Measurements from ENCODE around the gene AMZ1.
"Not testable (repeated sequence)": the region's sequence is repeated elsewhere in the genome, so short reads cannot be mapped to it uniquely, and the experiment has no call there.

Gene AMZ1

DNA sequence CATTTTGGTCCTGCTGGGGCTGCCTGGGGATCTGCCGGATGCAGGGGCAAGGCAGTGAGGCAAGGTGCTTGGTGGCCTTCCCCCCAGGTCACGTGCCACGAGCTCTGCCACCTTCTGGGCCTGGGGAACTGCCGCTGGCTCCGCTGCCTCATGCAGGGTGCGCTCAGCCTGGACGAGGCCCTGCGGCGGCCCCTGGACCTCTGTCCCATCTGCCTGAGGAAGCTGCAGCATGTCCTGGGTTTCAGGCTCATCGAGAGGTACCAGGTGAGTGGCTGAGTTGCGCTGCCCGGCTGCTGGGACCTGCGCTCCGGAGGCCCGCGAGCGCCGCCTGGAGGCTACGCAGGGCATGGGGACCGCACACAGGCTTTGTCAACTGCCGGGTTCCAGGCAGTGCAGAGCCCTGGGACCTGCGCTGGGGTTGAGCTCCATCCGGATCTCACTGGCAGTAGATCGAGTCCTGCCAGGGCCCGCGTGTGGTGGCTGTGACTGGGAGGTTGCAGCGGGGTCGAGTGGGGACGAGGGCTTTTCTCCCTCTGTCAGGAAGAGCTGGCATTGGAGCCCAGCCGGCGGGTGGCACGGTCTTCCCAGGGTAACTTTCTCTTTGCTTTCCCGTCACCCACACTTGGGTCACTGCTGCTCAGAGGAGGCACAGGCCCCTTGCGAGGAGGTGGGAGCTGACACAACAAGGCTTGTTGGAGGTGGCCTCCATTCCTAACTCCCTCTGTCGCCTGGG lies 21.7 kb downstream of the AMZ1 start:
- DNase-seq (ENCODE audit: insufficient read length, low spot score) (peak; percentile 54), FAIRE-seq (peak; percentile 64)

GRCh38 chr7:2710286-2710655 lies 22.3 kb downstream of the AMZ1 start:
- DNase-seq (ENCODE audit: insufficient read length, low spot score) (no peak), FAIRE-seq (no peak)

DNA sequence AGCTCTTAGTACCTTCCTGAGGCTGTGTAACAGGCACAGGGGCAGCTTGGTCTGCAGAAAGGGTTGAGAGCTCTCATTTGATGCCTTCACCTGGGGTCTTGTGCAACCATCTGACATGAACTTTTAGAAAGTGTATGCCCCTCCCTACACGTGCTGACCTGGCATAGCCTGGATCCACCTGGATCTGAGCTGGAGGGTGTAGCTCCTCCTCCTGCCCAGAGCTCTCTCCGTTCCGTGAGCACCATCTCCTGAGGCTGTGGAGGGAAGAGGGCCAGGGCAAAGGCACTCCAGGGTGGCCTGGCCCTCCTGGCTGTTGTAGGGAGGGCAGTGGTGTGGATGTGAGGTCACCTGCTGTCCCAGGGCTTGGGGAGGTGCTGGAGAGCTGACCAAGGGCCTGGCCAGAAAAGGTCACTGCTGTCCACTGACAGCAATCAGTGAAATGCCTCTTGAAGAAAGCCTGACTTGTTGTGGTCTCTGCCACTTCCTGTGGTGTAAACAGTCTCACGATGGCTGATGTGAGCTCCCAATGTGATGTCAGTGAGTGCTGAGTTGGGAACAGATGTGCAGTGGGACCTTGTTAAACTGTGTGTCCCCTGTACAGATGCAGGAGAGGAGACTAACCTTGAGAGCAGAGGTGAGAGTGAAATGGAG lies 23.0 kb downstream of the AMZ1 start:
- DNase-seq (ENCODE audit: insufficient read length, low spot score) (no peak), FAIRE-seq (peak; percentile 26)

DNA sequence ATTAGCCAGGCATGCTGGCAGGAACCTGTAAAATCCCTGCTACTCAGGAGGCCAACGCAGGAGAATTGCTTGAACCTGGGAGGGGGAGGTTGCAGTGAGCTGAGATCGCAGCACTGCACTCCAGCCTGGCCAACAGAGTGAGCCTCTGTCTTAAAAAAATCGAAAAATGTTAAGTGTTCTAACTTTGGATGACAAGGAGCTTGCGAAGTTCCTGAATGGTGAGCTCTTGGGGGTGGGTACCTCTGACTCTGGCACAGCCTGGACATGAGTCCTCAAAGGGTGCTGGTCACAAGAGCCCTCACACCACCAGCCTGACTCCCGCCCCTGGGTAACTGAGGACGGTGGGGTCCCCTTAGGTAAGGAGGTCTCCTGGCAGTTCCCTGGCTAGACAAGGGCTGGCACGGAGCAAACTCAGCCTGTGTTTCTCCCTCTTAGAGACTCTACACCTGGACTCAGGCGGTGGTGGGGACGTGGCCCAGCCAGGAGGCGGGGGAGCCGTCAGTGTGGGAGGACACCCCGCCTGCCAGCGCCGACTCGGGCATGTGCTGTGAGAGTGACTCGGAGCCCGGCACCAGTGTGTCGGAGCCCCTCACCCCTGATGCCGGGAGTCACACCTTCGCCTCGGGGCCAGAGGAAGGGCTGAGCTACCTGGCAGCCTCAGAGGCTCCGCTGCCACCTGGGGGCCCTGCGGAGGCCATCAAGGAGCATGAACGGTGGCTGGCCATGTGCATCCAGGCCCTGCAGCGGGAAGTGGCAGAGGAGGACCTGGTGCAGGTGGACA lies 24.1 kb downstream of the AMZ1 start:
- no peak for DNase-seq (ENCODE audit: insufficient read length, low spot score)
- FAIRE-seq = no peak

GRCh38 chr7:2713370-2713769 lies 25.4 kb downstream of the AMZ1 start:
- DNase-seq (ENCODE audit: insufficient read length, low spot score) = no peak
- FAIRE-seq = no peak

GRCh38 chr7:2713978-2714377 lies 26.0 kb downstream of the AMZ1 start:
- DNase-seq (ENCODE audit: insufficient read length, low spot score) (no peak), FAIRE-seq (no peak)

DNA sequence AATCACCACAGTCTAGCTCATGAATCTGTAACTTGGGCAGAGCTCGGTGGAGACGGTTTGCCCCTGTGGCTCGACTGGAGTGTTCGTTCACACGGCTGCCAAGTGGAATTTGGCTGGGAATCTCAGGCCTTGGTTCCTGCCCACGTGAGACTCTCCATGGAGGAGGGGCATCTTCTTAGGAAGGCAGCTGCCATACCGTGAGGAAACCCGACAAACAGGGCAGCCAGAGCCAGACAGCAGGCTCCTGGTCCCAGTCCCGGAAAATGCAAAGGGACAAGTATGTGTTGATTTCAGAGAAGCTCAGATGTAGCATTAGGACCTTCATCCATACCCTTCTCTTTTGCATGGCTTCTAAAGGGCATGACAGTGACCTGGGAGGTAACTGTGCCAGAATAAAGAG lies 26.6 kb downstream of the AMZ1 start:
- DNase-seq (ENCODE audit: insufficient read length, low spot score) (no peak), FAIRE-seq (no peak)

DNA sequence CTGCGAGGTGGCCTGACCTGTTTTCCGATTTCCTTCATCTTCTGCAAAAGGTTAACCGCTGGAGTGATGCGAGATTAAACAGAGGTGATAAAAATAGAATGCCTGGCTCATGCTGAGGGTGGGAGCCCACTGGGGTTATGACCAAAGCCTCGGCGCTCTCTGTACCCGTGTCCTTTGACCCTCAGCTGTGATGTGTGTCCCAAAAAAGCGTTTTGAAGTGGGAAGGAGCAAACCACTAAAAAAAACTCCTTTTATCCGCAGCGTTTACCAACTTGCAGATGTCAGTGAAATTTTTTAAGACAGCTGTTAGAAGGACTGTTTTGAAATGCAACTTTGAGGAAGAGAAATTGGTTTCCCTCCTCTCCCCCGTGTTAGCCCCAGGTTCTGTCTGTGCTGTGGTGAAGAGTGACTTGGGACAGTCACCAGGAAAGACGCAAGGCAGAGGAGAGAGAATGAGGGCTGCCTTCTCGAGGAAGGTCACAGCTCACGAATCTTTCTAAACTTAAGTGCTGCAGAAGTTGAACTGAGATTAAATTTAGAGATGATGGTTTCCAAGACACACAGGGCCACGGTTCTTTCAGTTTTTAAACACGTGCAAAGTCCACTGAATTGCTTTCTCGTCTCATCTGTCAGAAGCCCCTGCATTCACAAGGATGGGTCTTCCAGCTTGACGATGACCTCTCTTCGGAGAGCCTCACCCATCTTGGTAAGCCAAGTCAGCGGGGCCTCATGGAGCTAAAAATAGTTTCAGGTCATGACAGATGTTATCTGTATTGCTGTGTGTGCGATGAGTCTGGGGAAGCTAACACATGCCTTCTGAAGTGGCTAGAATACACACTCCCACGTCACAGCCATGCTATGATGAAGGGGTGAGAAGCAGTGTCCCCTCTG lies 27.6 kb downstream of the AMZ1 start:
- no peak for DNase-seq (ENCODE audit: insufficient read length, low spot score)

GRCh38 chr7:2716488-2716887 lies 28.5 kb downstream of the AMZ1 start:
- DNase-seq (ENCODE audit: insufficient read length, low spot score) = no peak
- FAIRE-seq = no peak

More for the DNA sequence above, 27.6 kb downstream of the AMZ1 start:
- FAIRE-seq = no peak

- no peak for FAIRE-seq
- DNase-seq (ENCODE audit: insufficient read length, low spot score) = no peak
These were observed 28.9 kb downstream of the AMZ1 start for GRCh38 chr7:2716906-2717292.

DNA sequence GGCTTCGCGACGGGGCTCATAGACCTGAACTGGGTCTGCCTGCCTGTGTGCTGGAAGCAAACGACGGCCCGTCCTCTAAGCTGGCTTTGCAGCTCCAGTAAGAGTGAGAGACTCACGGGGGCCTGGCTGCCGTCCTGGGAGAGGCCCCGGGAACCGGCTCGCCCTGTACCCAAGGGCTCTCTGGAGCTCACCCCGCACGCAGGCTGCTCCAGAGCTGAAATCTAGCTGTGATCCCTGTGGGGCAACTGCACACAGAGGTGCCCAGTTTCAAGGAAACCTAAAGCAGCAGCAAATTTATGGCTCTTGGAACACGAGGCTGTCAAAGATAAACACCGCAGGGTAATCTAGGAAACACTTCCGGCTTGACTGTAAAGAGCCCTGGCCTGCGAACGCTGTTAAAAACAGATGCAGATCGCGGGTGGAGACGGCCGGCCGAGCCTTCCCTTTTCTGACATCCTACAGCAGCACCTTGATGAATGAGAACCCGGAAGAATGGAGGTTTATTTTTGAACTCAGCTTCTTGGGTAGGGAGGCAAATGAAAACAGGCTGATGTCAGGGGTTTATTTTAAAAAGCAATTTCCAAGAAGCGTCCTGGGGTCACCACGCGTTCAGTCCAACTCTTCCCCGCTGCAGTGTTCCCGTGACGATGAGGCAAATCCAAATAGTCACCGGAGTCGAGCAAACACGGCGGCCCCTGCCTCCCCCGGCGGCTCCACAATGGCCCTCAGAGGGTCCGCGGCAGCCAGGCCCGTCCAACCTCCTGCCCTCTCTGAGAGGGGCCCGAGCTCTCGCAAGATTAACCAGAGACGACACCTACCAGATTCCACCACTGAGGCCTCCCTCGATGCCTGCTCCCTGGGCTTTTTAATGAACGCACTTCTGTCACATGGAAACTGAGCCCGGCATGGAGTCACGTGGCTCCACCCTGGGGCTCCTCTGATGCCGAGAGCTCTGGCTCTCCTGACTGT lies 29.6 kb downstream of the AMZ1 start:
- FAIRE-seq (no peak), DNase-seq (ENCODE audit: insufficient read length, low spot score) (no peak)

GRCh38 chr7:2718296-2718965 lies 30.4 kb downstream of the AMZ1 start:
- FAIRE-seq (no peak), DNase-seq (ENCODE audit: insufficient read length, low spot score) (no peak)

GRCh38 chr7:2719007-2719406 lies 31.0 kb downstream of the AMZ1 start:
- DNase-seq (ENCODE audit: insufficient read length, low spot score) = peak; percentile 70
- FAIRE-seq = no peak

DNA sequence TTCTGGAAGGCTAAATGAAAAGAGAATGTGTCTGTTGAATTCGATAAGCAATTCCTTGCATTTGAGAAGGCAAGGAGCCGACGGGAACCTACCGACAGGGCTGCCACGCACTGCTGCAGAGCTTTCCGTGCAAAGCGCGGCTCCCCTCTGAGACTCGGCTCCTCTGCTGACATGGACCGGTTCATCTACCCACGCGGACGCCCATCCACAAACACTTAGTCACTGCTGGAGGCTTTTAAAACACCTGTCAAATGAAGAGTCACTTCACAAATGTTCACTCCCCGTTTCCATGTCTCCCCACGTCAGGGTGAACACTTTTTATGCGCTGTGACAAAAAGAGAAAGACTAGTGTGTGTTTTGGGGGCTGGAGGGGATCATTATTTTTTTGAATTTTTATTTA lies 32.0 kb downstream of the AMZ1 start:
- no peak for DNase-seq (ENCODE audit: insufficient read length, low spot score)
- FAIRE-seq = no peak

DNA sequence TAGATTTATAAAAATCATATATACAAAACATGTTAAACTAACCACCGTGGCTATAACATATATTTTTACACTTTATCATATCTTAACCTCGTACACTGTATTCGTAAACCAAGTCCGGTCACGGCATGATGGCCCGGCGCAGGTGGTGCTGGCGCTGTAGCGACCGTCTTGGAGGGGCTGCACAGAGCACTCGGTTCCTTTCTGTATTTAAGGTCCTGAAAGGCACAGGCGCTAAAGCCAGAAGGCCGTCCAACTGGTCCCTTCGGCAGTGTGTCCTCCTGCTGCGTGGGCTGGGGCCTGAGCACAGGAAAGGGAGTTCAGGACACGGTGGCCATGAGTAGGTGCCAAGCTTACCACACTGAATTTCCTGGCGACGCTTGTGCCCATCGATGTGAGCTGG lies 33.8 kb downstream of the AMZ1 start:
- no peak for FAIRE-seq
- DNase-seq (ENCODE audit: insufficient read length, low spot score) = no peak

- FAIRE-seq (no peak), DNase-seq (ENCODE audit: insufficient read length, low spot score) (no peak)
These were observed 34.6 kb downstream of the AMZ1 start for GRCh38 chr7:2722591-2722990.

GRCh38 chr7:2723138-2723850 lies 35.3 kb downstream of the AMZ1 start:
- DNase-seq (ENCODE audit: insufficient read length, low spot score) = no peak
- FAIRE-seq = no peak

DNA sequence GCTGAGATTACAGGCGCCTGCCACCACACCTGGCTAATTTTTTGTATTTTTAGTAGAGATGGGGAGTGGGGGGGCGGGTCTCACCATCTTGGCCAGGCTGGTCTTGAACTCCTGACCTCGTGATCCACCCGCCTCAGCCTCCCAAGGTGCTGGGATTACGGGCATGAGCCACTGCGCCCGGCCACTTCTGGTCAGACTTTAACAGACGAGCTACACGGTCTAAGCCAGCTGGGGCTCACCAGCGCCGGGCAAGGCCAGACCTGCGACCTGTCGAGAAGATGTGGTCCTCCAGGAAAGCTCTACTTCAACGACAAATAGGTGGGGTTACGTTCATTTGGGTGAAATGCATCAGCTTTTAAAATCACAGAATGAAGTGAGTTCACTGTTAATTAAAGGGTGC lies 36.0 kb downstream of the AMZ1 start:
- not testable (repeated sequence) for DNase-seq (ENCODE audit: insufficient read length, low spot score); FAIRE-seq

All from HTR-8/SVneo (cell line).